ENCODE measurements around the gene PLD6.
"Not testable (repeated sequence)": the region's sequence is repeated elsewhere in the genome, so short reads cannot be mapped to it uniquely, and the experiment has no call there.

The PLD6 gene

GRCh38 chr17:17190188-17190587 is 15.9 kb downstream of the PLD6 start:
- no peak for TF ChIP-seq Cebpa-rat (IDR thresholded peaks at IDR 0.05)
- H4K20me1 ChIP-seq = peaks cover 7% of the 10 kb centered on the region; the same call in 1 of the 2 replicates
- no peak overlapping the region for H3K27ac ChIP-seq
- no peaks in the 10 kb centered on the region for H3K9me3 ChIP-seq
- H3K27me3 ChIP-seq = no peaks in the 10 kb centered on the region
- no peak overlapping the region for H3K9ac ChIP-seq
- H3K4me3 ChIP-seq = no peak overlapping the region
- peaks cover 91% of the 10 kb centered on the region for H3K4me1 ChIP-seq
- no peak overlapping the region for H3K4me2 ChIP-seq
- peaks cover 33% of the 10 kb centered on the region for H3K36me3 ChIP-seq

DNA sequence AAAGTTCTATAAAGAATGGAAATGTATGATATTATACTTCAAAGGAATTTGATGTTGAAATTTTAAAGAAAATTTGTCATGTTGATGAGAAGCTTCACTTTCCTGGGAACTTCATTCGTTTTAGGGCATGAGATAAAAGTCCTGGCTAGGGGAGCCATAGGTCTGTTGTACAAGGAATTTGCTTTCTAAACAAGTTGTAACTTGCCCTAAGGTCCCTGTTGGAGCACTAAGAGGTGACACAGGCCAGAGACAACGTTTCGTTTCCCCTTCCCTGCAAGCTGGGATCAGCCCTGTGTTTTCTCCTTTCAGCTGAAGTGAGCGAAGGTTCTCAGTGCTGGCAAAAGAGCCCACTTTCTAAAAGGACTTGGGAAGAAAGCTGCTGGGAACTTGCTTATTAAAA is 16.6 kb downstream of the PLD6 start:
- H3K27ac ChIP-seq = peak overlapping the region; percentile 3; the same call in 1 of the 2 replicates
- no peaks in the 10 kb centered on the region for H3K9me3 ChIP-seq
- H3K36me3 ChIP-seq = peaks cover 34% of the 10 kb centered on the region
- peaks cover 91% of the 10 kb centered on the region for H3K4me1 ChIP-seq
- H3K4me2 ChIP-seq = peak overlapping the region; percentile 95; the same call in 1 of the 2 replicates
- peaks cover 7% of the 10 kb centered on the region; the same call in 1 of the 2 replicates for H4K20me1 ChIP-seq
- no peak overlapping the region for H3K4me3 ChIP-seq
- no peak for TF ChIP-seq Cebpa-rat (IDR thresholded peaks at IDR 0.05)
- H3K27me3 ChIP-seq = no peaks in the 10 kb centered on the region
- no peak overlapping the region for H3K9ac ChIP-seq

DNA sequence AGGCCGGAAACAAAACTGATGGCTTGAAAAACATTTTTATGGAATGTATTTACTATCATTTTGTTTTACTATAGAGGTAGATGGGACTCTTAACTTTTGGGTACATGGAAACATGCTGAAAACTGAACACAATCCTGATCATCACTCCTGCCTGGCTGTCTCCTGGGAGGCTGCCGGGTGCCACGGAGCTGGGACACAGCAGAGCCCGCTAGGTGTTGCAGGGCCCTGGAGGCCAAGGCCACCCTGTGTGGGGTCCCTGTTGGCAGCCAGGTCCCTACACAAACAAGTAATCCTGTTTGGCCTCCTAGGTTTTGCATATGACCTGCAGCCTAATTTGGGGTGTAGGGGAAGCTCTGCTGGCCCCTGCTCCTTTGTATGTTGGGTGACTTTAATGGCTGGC is 17.5 kb downstream of the PLD6 start:
- peaks cover 13% of the 10 kb centered on the region; the same call in 1 of the 2 replicates for H4K20me1 ChIP-seq
- no peak for TF ChIP-seq Cebpa-rat (IDR thresholded peaks at IDR 0.05)
- no peak overlapping the region for H3K9ac ChIP-seq
- peaks cover 94% of the 10 kb centered on the region for H3K4me1 ChIP-seq
- H3K4me3 ChIP-seq = no peak overlapping the region
- H3K9me3 ChIP-seq = no peaks in the 10 kb centered on the region
- H3K36me3 ChIP-seq = peaks cover 43% of the 10 kb centered on the region
- peak overlapping the region; percentile 63; the same call in 1 of the 2 replicates for H3K27ac ChIP-seq
- H3K4me2 ChIP-seq = peak overlapping the region; percentile 95
- H3K27me3 ChIP-seq = no peaks in the 10 kb centered on the region

DNA sequence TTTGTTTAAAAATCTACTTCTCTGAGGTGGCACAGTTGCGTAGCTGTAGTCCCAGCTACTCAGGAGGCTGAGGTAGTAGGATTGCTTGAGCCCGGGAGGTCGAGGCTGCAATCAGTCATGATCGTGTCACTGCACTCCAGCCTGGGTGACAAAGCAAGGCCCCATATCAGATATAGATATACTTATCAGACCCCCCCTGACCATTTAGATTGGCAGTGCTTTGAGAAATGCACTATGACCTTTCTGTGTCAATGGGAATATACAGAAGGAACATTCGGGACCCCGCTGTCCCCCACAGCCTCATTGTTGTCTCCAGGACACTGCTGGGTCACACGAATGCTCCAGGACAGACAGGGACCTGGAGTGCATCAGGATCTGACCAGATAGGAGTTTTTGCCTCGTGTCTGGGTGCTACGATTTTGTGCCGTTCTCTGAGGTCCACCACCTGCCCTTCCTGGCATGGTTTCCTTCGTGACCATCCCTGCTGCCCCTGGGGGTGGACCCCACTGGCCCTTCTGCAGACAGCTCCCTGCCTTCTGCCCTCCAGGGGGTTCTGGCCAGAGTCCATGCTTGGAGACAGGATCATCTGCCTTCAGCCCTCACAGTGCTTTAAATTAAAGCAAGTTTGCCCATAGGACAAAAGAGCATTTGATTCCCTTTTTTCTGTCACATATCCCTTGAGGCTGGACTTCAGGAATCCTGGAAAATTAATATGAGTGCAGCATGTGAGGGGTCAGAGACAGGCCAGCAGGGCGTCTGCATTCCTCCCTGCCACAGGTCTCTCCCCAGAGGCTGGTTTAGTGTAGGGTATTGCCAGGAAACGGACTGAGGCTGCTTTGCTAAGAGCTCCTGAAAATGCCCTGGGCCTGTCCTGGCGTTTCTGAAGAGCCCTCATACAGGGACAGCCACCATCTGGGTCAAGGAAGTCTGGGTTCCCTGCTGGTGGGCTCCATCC is 19.3 kb downstream of the PLD6 start:
- H3K4me3 ChIP-seq = no peak overlapping the region
- H3K4me1 ChIP-seq = peaks cover 100% of the 10 kb centered on the region
- H4K20me1 ChIP-seq = peaks cover 25% of the 10 kb centered on the region
- H3K9me3 ChIP-seq = no peaks in the 10 kb centered on the region
- H3K4me2 ChIP-seq = peak overlapping the region; percentile 95
- TF ChIP-seq Cebpa-rat (IDR thresholded peaks at IDR 0.05) = no peak
- H3K36me3 ChIP-seq = peaks cover 47% of the 10 kb centered on the region
- H3K9ac ChIP-seq = peak overlapping the region; percentile 42; the same call in 1 of the 2 replicates
- no peaks in the 10 kb centered on the region for H3K27me3 ChIP-seq
- peak overlapping the region; percentile 63 for H3K27ac ChIP-seq

DNA sequence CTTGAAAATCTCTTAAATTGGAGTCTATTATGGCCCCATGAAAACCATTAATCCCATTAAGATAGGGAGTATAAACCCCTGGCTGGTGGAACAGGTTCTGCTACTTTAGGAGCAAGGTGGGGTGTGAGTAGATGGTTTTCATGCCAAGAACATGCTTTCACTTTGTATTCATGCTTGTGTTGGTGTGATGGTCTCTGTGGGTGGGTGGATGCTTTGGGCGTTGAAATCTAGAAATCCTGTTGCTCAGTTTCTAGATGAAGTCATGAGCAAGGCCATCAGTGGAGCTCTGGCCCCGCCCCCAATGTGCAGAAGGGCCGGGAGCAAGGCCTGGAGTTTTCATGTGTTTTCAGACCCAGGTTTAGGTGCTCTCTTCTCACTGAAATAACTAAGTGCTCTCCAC is 20.1 kb downstream of the PLD6 start:
- peak overlapping the region; percentile 78 for H3K27ac ChIP-seq

GRCh38 chr17:17184985-17185757 is 21.0 kb downstream of the PLD6 start:
- peak overlapping the region; percentile 95 for H3K4me2 ChIP-seq
- not testable (repeated sequence) for H3K27me3 ChIP-seq, H3K9me3 ChIP-seq
- peak overlapping the region; percentile 66 for H3K9ac ChIP-seq
- H3K36me3 ChIP-seq = peaks cover 53% of the 10 kb centered on the region
- H3K4me1 ChIP-seq = peaks cover 100% of the 10 kb centered on the region
- peak overlapping the region; percentile 35; the same call in 1 of the 2 replicates for H3K4me3 ChIP-seq
- H3K27ac ChIP-seq = peak overlapping the region; percentile 78
- peaks cover 34% of the 10 kb centered on the region for H4K20me1 ChIP-seq

More for the DNA sequence above, 20.1 kb downstream of the PLD6 start:
- peaks cover 100% of the 10 kb centered on the region for H3K4me1 ChIP-seq
- peaks cover 49% of the 10 kb centered on the region for H3K36me3 ChIP-seq
- no peak overlapping the region; the same call in 1 of the 2 replicates for H3K4me3 ChIP-seq
- H3K27me3 ChIP-seq = no peaks in the 10 kb centered on the region
- H4K20me1 ChIP-seq = peaks cover 26% of the 10 kb centered on the region
- H3K9ac ChIP-seq = peak overlapping the region; percentile 66; the same call in 1 of the 2 replicates
- peak overlapping the region; percentile 95 for H3K4me2 ChIP-seq
- no peak for TF ChIP-seq Cebpa-rat (IDR thresholded peaks at IDR 0.05)
- H3K9me3 ChIP-seq = no peaks in the 10 kb centered on the region

- Histone ChIP-seq H4K20me1 (peaks cover 41% of the 10 kb centered on the region), H3K27ac (peak overlapping the region; percentile 78), H3K4me2 (peak overlapping the region; percentile 95), H3K27me3 (no peaks in the 10 kb centered on the region), H3K36me3 (peaks cover 52% of the 10 kb centered on the region), H3K9me3 (no peaks in the 10 kb centered on the region), H3K4me3 (no peak overlapping the region), H3K9ac (peak overlapping the region; percentile 7; the same call in 1 of the 2 replicates), H3K4me1 (peaks cover 100% of the 10 kb centered on the region)
- no peak for TF ChIP-seq Cebpa-rat (IDR thresholded peaks at IDR 0.05)
Measured at GRCh38 chr17:17183744-17184143, 22.4 kb downstream of the PLD6 start.

DNA sequence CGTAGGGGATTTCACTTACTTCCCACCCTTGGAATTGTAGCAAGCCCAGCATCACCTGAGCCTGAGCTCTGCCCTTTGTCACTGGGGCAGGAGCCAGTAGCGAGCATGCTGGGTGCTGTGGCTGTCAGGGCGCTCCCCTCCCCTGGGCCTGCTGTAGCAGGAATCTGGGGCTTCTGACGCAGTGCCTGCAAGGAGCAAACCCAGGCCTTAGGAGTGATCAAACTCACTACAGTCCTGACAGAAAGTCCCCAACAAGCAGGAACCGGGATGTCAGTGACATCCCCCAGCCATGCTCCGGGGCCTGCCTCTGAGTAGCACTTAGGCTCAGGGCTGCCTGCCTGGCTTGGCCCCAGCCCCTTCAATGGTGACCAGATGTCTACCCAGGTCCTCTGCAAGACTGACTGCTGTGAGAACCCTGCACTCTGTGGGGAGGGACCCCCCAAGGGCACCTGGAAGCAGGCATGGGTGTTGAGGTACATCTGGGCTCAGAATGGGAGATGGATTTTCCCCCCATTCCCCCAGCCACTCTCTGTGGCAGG is 23.5 kb downstream of the PLD6 start:
- Histone ChIP-seq H3K4me1 (peaks cover 100% of the 10 kb centered on the region), H4K20me1 (peaks cover 45% of the 10 kb centered on the region), H3K4me3 (peak overlapping the region; percentile 54), H3K9me3 (no peaks in the 10 kb centered on the region), H3K9ac (peak overlapping the region; percentile 60), H3K4me2 (peak overlapping the region; percentile 95), H3K36me3 (peaks cover 52% of the 10 kb centered on the region), H3K27ac (peak overlapping the region; percentile 71), H3K27me3 (no peaks in the 10 kb centered on the region)
- no peak for TF ChIP-seq Cebpa-rat (IDR thresholded peaks at IDR 0.05)

Data from BLaER1 (cell line).